RKO (cell line): ENCODE measurements around the gene DOC2B.
A peak's percentile ranks its signal among the peaks of the same experiment; 100 is the strongest.
"Not testable (repeated sequence)": the region's sequence is repeated elsewhere in the genome, so short reads cannot be mapped to it uniquely, and the experiment has no call there.

Source experiments
- DNase-seq: peaks from one replicate; pipeline ENCODE4 v3.0.0-alpha.2; 2016; ENCODE audit warnings: low spot score

DOC2B gene

DNA sequence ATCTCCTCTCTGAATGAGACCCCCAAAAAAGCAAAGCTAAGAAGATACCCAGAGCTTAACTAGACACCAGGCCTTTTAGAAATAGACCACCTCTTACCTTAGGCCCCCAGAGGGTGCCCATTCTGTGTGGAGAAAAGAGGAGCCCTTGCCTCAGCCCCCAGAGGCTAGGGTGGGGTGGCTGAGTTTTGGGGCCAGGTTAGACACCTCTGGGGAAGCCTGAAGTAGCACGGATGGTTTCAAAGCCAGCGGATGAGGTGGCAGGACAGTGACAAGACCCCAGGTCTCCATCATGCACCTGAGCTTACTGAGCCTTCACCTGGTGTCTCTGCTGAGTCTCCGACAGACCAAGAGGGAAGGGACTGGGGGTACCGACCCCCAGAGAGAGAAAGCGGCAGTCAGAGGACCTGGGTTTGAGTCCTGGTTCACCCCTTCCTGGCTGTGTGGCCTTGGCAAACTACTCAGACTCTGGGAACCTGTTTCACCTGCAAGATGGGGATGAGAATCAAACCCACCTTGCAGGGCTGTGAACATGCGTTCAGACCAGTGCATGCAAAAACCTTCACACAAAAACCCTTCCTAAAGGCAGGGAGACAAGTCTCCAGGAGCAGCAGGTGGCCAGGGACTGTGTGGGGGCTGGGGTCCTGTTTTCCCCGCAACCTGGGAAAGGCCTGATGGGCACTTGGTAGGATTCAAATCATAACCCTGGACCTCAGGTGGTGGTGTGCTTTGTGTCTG lies 36.3 kb downstream of the DOC2B start:
- no peak for DNase-seq

- peak; percentile 72 for DNase-seq
Measured at GRCh38 chr17:143785-144281, 37.6 kb downstream of the DOC2B start.

- no peak for DNase-seq
Measured at GRCh38 chr17:142876-143784, 38.3 kb downstream of the DOC2B start.

GRCh38 chr17:142102-142661 lies 39.3 kb downstream of the DOC2B start:
- DNase-seq = peak; percentile 20

DNA sequence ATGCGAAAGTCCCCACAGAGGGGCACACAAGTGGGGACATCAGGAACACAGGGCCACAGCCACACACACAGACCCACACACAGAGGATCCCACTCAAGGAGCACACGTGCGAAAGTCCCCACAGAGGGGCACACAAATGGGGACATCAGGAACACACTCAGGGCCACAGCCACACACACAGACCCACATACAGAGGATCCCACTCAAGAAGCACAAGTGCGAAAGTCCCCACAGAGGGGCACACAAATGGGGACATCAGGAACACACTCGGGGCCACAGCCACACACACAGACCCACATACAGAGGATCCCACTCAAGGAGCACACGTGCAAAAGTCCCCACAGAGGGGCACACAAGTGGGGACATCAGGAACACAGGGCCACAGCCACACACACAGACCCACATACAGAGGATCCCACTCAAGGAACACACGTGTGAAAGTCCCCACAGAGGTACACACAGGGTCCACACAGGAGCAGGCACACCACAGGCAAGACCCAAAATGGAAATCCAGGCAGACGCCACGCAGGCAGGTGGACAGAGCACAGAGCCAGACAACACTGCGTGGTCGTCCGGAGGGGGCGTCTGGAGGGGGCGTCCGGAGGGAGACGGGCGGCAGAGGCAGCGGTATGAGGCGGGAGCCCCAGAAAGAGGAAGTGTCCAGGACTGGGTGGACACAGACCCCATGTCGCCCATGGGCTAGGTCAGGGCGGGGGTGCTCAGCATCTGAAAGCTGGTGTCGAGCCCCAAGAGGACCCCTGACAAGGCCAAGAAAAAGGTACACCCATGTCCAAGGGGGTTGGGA lies 41.8 kb downstream of the DOC2B start:
- not testable (repeated sequence) for DNase-seq

DNA sequence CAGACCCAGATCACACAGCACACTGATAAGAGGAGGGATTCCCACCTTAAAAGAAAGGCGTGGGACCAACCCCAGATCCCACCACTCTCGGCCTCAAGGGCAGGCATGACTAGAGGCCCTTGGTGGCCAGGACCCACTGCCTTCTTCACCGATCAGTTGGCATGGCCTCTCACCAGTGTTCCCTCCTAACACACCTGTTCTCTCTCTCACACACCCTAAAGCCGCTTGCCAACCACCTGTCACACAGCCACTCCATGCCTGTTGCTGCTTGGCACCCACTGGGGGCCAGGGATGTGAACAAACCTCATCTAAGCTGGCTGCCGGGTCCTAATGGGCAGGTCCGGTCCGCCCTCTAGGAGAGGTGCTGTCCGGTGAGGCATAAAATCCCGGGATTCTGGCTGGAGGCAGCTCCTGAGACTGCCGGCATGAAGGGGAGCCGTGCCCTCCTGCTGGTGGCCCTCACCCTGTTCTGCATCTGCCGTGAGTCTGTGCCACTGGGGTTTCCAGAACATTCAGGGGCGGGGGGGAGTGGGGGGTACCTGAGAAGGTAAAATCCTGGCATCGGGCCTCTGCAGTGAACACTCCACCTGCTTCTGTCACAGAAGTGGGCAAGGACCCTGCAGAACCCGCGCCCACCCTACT lies 44.2 kb downstream of the DOC2B start, which contains the start of gene SCGB1C2:
Gene SCGB1C2, plus strand, starts transcription at position 404 of the 642 bp plus-strand sequence. Its CDS starts 22 bp downstream, at position 426.
- DNase-seq = not testable (repeated sequence)

- DNase-seq = not testable (repeated sequence)
Measured at GRCh38 chr17:136531-136930, 44.9 kb downstream of the DOC2B start.

GRCh38 chr17:135895-136294 lies 45.6 kb downstream of the DOC2B start:
- not testable (repeated sequence) for DNase-seq

- DNase-seq = not testable (repeated sequence)
Measured at GRCh38 chr17:135022-135421, 46.4 kb downstream of the DOC2B start.

GRCh38 chr17:134332-134785 lies 47.1 kb downstream of the DOC2B start:
- not testable (repeated sequence) for DNase-seq

DNA sequence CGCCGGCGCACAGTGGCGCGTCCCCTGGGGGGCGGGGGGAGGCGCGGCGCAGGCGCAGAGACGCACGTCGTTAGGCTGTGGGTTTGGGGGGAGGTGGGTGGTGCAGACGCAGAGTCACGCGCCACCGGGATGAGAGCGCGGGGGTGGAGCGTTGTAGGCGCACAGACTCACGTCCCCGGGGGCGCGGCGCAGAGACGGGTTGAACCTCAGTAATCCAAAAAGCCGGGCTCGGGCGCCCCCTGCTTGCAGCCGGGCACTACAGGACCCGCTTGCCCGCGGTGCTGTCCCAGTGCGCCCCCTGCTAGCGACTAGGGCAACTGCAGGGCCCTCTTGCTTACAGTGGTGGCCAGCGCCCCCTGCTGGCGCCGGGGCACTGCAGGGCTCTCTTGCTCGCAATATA lies 47.5 kb downstream of the DOC2B start:
- DNase-seq = not testable (repeated sequence)

- DNase-seq = not testable (repeated sequence)
Measured at GRCh38 chr17:118339-118917, 63.0 kb downstream of the DOC2B start.

GRCh38 chr17:113111-113510 lies 68.3 kb downstream of the DOC2B start:
- peak; percentile 1 for DNase-seq
